Esophagus squamous epithelium (tissue), 4 donors: ENCODE measurements around the gene PSME3IP1.

Source experiments
- CTCF ChIP-seq, 6 experiments: fragments of 450-650 bp in 4 of 6; fragments of 200-600 bp in 2 of 6; sonication (generic) in 2 of 6; IDR thresholded peaks; one replicate each; pipeline ENCODE4 v1.5.1; 2016 to 2019; ENCODE audit warnings: antibody characterized with exemption in 6 of 6, mild to moderate bottlenecking in 4 of 6, moderate library complexity in 4 of 6
- POLR2A ChIP-seq, 4 donors: fragments of 450-650 bp; IDR thresholded peaks; one replicate each; pipeline ENCODE4 v1.6.1; 2017; ENCODE audit warnings: antibody characterized with exemption in 4 of 4, mild to moderate bottlenecking in 4 of 4, moderate library complexity in 3 of 4

- no peak for TF ChIP-seq CTCF (IDR thresholded peaks at IDR 0.05)
- TF ChIP-seq POLR2A (IDR thresholded peaks at IDR 0.05): no peak
Observed at GRCh38 chr16:57152096-57153093, 33.4 kb downstream of the PSME3IP1 start.
